Activated naive CD8-positive, alpha-beta T cell treated with anti-CD3 and anti-CD28 coated beads, Interleukin-2, amount 10 ng/mL, durations not matched to agents 7 days and 5 days (primary cell): ENCODE results near the gene ALKBH4. TPM values are rescaled to one million over a fixed set of nuclear protein-coding genes. Genes with fewer than 3 reads are reported as not detected.
"Not testable (repeated sequence)": the region's sequence is repeated elsewhere in the genome, so short reads cannot be mapped to it uniquely, and the experiment has no call there.

Experiments
- ATAC-seq: fragments of 150-1000 bp; cut with Tn5 transposase; one replicate; pipeline ENCODE4 v1.10.0; 2021; ENCODE audit warnings: low read depth, moderate library complexity
- POLR2A ChIA-PET: fragments of 350-600 bp; sonication (Branson Sonifier 250); formaldehyde crosslinking; loops from one replicate; lab custom pipeline; 2021; ENCODE audit warnings: antibody characterized with exemption; lab: Charles Lee
- DNase-seq: peaks from one replicate; pipeline ENCODE4 v3.0.0; 2021
- H3K27ac Mint-ChIP-seq: one replicate; pipeline ENCODE4 v1.8.0; 2022; ENCODE audit warnings: mild to moderate bottlenecking, mixed read lengths
- H3K27me3 Mint-ChIP-seq: one replicate; pipeline ENCODE4 v1.8.0; 2022; ENCODE audit warnings: mild to moderate bottlenecking, moderate library complexity, mixed read lengths
- H3K36me3 Mint-ChIP-seq: one replicate; pipeline ENCODE4 v1.8.0; 2021; ENCODE audit warnings: mild to moderate bottlenecking, mixed read lengths
- H3K4me1 Mint-ChIP-seq: one replicate; pipeline ENCODE4 v1.8.0; 2021; ENCODE audit warnings: mixed read lengths
- H3K4me3 Mint-ChIP-seq: one replicate; pipeline ENCODE4 v1.8.0; 2022; ENCODE audit warnings: mild to moderate bottlenecking, moderate library complexity, mixed read lengths
- H3K9me3 Mint-ChIP-seq: one replicate; pipeline ENCODE4 v1.8.0; 2021; ENCODE audit warnings: mixed read lengths
- total RNA-seq, 2 experiments: library from RNA; stranded (reverse); gene quantifications; one replicate each; pipeline ENCODE4 v1.2.3, GENCODE V29; 2021

ALKBH4 gene, protein sequence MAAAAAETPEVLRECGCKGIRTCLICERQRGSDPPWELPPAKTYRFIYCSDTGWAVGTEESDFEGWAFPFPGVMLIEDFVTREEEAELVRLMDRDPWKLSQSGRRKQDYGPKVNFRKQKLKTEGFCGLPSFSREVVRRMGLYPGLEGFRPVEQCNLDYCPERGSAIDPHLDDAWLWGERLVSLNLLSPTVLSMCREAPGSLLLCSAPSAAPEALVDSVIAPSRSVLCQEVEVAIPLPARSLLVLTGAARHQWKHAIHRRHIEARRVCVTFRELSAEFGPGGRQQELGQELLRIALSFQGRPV
- total RNA-seq = 10 to 100 TPM; 12.5 to 14.0 TPM

DNA sequence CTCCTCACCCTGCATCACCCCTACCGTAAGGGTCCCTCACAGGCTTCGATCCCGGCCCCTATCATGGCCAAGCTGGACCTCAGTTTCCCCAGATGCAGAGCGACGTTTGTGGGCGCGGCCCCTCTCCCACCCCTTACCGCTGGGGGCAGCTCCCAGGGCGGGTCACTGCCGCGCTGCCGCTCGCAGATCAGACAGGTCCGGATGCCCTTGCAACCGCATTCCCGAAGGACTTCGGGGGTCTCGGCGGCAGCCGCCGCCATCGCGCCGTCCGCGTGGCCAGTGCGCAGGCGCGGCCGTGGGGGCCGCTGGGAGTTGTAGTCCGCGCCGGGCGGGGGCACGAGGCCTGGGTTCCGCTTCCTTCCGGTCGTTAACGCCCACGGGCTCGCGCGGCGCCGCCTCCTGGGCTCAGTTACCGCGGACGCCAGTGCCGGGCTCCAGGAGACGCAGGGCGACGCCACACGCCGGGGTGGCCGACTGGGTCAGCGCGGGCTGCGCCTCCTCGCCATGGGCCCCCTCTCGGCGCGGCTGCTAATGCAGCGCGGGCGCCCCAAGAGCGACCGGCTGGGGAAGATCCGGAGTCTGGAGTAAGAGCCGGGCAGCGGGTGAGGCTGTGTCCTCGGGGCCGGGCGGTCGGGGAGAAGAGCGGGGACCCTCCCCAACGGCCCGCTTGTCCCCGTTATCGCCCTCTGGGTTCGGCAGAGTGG is at the start of gene ALKBH4, which contains the start of gene LRWD1:
ALKBH4 (minus strand) TSS at position 287 of the 704 bp plus-strand sequence; CDS start at position 260, 27 bp downstream.
LRWD1 (plus strand) TSS at position 408 of the 704 bp plus-strand sequence; CDS start at position 505, 97 bp downstream.
- ATAC-seq (peak; percentile 92), DNase-seq (peak; percentile 98)
- Mint-ChIP-seq H3K4me1 (peaks cover 16% of the 10 kb centered on the region), H3K4me3 (peak within 1 kb of the TSS; percentile 94), H3K27me3 (no peaks in the 10 kb centered on the region), H3K9me3 (no peaks in the 10 kb centered on the region), H3K36me3 (peaks cover 5% of the 10 kb centered on the region), H3K27ac (peak within 1 kb of the TSS; percentile 83)
- POLR2A ChIA-PET = interaction anchor here (0.9 to 2.2 kb wide), 8 partner anchors 9 to 69 kb away, joined by 3 to 9 read pairs (median 6); partner anchors contain the start of gene PRKRIP1

DNA sequence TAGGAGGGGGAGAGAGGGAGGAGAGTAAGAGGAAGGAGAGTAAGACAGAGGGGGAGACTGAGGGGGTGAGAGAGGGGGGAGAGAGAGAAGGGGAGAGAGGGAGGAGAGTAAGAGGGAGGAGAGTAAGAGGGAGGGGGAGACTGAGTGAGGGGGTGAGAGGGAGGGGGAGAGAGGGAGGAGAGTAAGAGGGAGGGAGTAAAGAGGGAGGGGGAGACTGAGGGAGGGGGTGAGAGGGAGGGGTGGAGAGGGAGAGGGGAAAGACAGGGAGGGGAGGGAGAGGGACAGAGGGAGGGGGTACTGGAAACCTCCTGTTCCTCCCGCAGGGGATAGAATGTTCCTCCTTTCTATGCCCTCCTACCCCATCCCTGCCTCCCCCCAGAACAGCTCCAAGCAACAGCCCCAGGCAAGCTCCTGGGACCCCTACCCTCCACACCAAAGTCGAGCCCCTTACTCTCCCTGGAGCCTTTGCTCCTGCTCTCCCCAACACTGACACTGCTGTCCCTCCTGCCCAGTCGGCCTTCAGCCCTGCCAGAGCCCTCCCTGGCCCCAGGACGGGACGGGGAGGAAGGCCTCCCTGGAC is 48.1 kb upstream of the ALKBH4 start:
- POLR2A ChIA-PET, H3K4me1 Mint-ChIP-seq, H3K27me3 Mint-ChIP-seq, DNase-seq, ATAC-seq, H3K27ac Mint-ChIP-seq, H3K9me3 Mint-ChIP-seq, H3K4me3 Mint-ChIP-seq, H3K36me3 Mint-ChIP-seq: not testable (repeated sequence)

DNA sequence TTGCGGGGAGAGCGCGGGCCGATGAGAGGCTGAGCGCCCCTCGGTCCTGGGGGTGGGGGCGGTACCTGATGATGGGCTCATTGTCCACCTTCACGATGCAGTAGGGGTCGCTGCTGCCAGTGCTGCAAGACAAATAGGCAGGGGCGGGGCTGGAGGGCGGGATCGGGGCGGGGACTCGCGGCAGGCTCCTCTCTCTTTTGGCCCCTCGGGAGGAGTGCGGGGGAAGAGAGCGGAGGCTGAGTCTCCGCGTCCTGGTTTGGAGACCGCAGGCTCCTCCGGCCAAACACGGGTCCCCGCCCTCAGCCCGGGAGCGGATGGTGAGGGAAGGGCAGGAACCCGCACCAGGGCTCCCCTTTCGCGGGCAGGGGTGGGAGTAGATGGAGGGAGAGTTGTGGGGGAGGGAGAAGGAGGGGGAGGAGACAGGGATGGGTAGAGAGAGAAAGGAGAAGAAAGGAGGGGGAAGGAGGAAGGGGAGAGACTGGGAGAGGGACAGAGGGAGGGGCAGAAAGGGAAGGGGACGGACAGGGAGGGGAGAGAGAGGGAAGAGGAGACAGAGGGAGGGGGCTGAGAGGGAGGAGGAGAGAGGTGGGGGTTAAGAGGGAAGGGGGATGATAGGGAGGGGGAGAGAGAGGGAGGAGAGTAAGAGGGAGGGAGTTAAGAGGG is 47.3 kb upstream of the ALKBH4 start:
- H3K27me3 Mint-ChIP-seq, POLR2A ChIA-PET, H3K9me3 Mint-ChIP-seq, DNase-seq, H3K4me1 Mint-ChIP-seq, H3K4me3 Mint-ChIP-seq, H3K27ac Mint-ChIP-seq, H3K36me3 Mint-ChIP-seq: not testable (repeated sequence)
- peak; percentile 73 for ATAC-seq

DNA sequence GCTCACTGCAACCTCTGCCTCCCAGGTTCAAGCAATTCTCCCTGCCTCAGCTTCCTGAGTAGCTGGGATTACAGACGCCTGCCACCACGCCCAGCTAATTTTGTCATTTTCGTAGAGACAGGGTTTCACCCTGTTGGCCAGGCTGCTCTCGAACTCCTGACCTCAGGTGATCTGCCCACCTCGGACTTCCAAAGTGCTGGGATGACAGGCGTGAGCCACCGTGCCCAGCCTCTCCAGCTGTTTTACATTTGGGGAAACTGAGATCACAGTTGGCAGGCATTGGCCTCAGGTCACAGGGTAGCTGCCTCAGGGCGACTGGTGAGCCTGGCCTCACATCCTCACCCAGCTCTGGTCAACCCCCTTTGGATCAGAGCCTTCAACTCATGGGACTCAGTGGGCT is 45.9 kb upstream of the ALKBH4 start:
- not testable (repeated sequence) for H3K4me3 Mint-ChIP-seq, H3K9me3 Mint-ChIP-seq

DNA sequence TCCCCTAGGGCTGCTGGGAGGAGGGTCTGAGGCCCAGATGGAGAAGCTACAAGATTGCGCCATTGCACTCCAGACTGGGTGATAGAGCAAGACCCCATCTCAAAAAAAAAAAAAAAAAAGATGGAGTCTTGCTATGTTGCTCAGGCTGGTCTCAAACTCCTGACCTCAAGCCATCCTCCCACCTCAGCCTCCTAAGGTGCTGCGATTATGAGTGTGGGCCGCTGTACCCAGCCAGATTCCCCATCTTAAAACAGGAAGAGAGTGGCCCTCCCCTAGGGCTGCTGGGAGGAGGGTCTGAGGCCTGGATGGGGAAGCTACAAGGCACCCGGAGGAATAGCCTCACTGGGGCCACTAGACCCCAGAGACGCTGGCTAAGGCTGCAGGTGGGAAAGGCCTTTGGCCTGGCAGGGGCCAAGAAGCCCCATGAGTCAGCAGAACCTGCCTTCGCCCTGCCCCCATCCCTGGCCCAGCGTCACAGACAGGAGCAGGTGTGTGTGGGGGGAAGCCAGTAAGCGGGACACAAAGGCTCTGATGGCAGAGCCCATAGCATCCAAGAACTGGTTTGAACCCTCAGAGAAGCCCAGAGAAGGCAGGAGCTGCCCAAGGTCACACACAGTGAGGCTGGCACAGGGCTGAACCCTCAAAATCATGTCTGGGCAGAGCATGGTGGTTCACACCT is 42.9 kb upstream of the ALKBH4 start:
- H3K27ac Mint-ChIP-seq, H3K9me3 Mint-ChIP-seq, H3K27me3 Mint-ChIP-seq, H3K4me1 Mint-ChIP-seq, DNase-seq, H3K36me3 Mint-ChIP-seq, POLR2A ChIA-PET, ATAC-seq, H3K4me3 Mint-ChIP-seq: not testable (repeated sequence)

More for the DNA sequence above, 45.9 kb upstream of the ALKBH4 start:
- H3K4me1 Mint-ChIP-seq, POLR2A ChIA-PET, H3K27ac Mint-ChIP-seq, ATAC-seq, H3K36me3 Mint-ChIP-seq, DNase-seq, H3K27me3 Mint-ChIP-seq: not testable (repeated sequence)

DNA sequence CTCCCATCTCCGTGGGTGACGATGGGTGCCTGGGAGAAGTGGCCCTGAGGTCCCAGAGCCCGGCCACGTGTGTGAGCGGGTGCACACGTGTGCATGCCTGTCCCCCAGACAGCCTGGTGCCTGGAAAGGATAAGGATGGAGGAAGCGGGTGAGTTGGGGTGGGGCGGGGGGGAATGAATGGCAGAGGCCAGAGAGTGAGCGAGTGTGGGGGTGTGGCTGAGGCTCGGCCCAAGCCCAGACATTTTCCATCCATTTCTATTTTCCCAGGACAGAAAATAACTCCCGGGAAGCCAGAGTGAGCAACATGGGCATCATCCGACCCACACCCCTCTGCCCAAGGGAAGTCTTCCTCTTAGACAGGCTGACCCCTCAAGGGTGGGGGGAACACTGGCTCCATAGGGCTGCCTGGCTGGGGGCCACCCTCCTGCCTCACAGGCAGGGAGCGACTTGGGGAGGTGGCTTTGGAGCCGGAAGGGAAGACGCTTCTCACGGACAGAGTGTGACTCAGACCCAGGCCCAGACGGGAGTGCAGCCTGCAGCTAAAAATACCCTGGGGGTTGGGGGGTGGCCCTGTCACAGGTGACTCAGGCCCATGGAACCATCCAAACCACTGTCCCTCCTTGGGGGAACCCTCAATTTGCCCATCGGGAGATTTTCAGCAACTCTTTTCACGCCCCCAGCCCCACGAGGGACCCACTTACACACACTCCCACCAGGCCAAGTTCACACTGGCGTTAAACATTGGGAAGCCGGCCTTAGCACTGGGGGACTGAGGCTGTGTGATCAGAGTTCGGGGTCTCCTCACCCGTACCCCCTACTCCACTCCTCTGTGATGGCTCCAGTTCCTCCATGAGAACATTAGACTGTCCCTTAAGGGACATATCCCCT is 40.9 kb upstream of the ALKBH4 start:
- not testable (repeated sequence) for H3K36me3 Mint-ChIP-seq, ATAC-seq, H3K4me1 Mint-ChIP-seq

DNA sequence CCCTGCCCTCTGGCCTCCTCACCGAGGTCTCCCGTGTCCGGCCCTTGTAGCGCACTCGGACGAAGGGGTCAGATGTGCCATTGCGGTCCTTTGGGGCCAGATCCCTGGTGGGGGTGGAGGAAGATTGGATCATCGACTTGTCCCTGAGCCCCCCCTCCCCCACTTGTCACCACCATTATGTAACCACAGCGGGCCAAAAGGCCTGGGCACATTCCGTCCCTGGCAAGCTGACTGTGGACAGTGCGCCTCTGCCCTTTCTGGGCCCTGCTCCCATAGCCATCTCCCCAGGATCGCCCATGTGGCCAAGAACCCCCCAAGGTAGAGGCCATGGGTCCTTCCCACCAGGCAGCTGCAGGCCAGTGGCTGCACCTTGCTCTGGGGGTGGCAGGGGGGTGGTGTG is 38.5 kb upstream of the ALKBH4 start:
- ATAC-seq, H3K27me3 Mint-ChIP-seq, H3K4me3 Mint-ChIP-seq, H3K9me3 Mint-ChIP-seq, H3K4me1 Mint-ChIP-seq, H3K27ac Mint-ChIP-seq, POLR2A ChIA-PET, DNase-seq, H3K36me3 Mint-ChIP-seq: not testable (repeated sequence)

More for the DNA sequence above, 40.9 kb upstream of the ALKBH4 start:
- H3K4me3 Mint-ChIP-seq, H3K27me3 Mint-ChIP-seq, DNase-seq, H3K27ac Mint-ChIP-seq, POLR2A ChIA-PET, H3K9me3 Mint-ChIP-seq: not testable (repeated sequence)

DNA sequence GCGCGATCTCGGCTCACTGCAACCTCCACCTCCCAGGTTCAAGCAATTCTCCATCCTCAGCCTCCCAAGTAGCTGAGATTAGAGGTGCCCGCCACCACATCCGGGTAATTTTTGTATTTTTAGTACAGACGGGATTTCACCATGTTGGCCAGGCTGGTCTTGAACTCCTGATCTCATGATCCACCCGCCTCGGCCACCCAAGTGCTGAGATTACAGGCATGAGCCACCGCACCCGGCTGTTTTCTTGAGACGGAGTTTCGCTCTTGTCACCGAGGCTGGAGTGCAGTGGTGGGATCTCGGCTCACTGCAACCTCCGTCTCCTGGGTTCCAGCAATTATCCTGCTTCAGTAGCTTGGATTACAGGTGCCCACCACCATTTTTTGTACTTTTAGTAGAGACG is 33.7 kb upstream of the ALKBH4 start:
- H3K27me3 Mint-ChIP-seq, ATAC-seq, H3K4me3 Mint-ChIP-seq, H3K36me3 Mint-ChIP-seq, H3K4me1 Mint-ChIP-seq, H3K9me3 Mint-ChIP-seq, POLR2A ChIA-PET, H3K27ac Mint-ChIP-seq, DNase-seq: not testable (repeated sequence)

DNA sequence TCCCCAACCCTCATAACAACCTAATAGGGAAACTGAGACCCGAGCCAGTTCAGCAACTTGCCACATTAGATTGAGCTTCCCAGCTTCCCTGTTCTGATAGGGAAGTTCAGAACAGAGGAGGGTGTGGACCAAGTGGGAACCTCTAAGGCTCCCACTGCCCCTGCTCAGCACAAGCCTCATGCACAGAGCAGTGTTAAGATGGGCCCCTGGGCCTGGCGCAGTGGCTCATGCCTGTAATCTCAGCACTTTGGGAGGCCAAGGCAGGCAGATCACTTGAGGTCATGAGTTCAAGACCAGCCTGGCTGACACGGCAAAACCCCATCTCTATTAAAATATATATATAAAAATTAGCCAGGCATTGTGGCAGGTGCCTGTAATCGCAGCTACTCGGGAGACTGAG is 32.6 kb upstream of the ALKBH4 start:
- H3K27me3 Mint-ChIP-seq, H3K4me3 Mint-ChIP-seq, H3K4me1 Mint-ChIP-seq, H3K9me3 Mint-ChIP-seq, POLR2A ChIA-PET, ATAC-seq, DNase-seq, H3K36me3 Mint-ChIP-seq, H3K27ac Mint-ChIP-seq: not testable (repeated sequence)

DNA sequence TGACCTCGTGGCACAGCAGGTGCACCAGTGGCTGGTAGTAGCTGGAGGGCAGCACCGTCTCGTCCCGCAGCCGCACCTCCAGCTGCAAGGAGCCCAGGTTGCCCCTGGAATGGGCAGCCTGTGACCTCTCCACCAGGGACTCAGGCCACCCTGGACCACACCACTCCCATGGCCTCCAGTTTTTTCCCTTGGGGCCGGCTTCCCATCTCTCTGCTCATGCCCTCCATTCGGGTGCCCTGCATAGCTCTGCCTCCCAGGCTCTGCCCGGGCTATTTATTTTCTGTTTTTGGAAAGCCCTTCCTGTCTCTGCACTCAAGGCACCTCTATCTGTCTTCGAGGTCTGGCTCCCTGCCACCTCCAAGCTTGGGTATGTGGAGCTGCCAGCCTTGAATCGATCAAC is 32.2 kb upstream of the ALKBH4 start:
- ATAC-seq, H3K4me3 Mint-ChIP-seq, DNase-seq, H3K9me3 Mint-ChIP-seq, H3K4me1 Mint-ChIP-seq, H3K36me3 Mint-ChIP-seq, H3K27me3 Mint-ChIP-seq, POLR2A ChIA-PET, H3K27ac Mint-ChIP-seq: not testable (repeated sequence)

DNA sequence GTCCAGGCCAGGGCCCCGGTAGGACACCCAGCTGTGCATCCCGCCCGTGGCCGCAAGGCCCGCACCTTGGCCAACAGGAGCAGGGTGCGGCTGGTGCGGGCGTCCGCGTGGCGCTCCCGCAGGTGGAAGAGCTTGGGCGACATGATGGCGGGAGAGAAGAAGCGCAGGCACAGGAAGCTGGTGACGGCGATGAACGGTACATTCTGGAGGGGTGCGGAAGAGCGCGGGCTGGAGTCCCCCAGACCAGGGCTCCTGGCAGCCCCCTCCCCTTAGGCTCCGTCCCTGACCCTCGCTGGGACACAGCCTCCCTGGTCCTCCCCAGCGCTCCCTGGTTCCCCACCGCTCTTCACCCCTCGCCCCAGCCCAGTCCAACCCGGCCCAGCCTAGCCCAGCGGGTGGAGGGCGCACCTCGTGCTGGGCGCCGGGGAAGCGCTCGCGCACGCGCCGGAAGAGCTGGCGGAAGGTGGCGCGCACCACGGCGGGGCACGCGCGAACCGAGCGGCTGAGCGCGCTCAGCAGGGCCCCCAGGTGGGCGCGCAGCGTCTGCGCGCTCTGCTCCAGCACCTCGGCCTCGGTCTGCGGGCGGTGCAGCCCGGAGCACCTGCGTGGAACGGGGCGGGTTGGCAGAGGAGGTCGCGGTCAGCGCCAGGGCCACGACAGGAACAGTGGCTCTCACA is 29.9 kb upstream of the ALKBH4 start:
- H3K9me3 Mint-ChIP-seq, DNase-seq, H3K36me3 Mint-ChIP-seq, H3K27me3 Mint-ChIP-seq, H3K27ac Mint-ChIP-seq, H3K4me1 Mint-ChIP-seq, POLR2A ChIA-PET, H3K4me3 Mint-ChIP-seq: not testable (repeated sequence)
- ATAC-seq = peak; percentile 84

DNA sequence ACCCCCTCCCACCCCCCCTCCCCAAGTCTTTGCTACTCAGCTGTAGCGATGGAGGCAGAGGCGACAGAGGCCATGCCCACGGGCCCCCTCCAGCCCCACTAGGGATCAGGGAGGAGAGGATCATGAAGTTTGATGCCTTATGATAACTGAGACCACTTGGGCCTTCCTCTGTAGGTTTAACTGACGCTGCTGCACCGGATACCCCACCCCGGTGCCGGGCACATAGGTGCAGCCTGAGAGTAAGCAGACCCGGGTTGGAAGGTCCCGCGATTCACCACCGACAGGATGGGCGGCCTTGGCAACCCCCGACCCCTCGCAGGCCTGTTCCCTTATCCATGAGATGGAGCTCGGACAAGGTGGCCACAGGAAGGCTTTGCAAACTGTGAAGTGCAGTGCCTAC is 29.4 kb upstream of the ALKBH4 start:
- DNase-seq (peak; percentile 55), ATAC-seq (peak; percentile 14)
- H3K27ac Mint-ChIP-seq, H3K9me3 Mint-ChIP-seq, H3K36me3 Mint-ChIP-seq, H3K27me3 Mint-ChIP-seq, POLR2A ChIA-PET, H3K4me1 Mint-ChIP-seq: not testable (repeated sequence)
- peak overlapping the region; percentile 32 for H3K4me3 Mint-ChIP-seq
